SK-N-DZ (cell line): Measurements from ENCODE around the gene FAM3C.

Source experiments
- DNase-seq: peaks from one replicate; pipeline ENCODE4 v3.0.0-alpha.2; 2015; ENCODE audit warnings: low spot score

Gene FAM3C

GRCh38 chr7:121379930-121380329 lies 16.2 kb downstream of the FAM3C start:
- no peak for DNase-seq

- no peak for DNase-seq
Observed at GRCh38 chr7:121376979-121377378, 19.1 kb downstream of the FAM3C start.

GRCh38 chr7:121373177-121373576 lies 22.9 kb downstream of the FAM3C start:
- no peak for DNase-seq

- no peak for DNase-seq
Observed at GRCh38 chr7:121372376-121373010, 23.6 kb downstream of the FAM3C start.

GRCh38 chr7:121371883-121372282 lies 24.2 kb downstream of the FAM3C start:
- DNase-seq, result no peak

- no peak for DNase-seq
Observed at GRCh38 chr7:121371367-121371766, 24.7 kb downstream of the FAM3C start.

GRCh38 chr7:121369462-121369861 lies 26.6 kb downstream of the FAM3C start:
- no peak for DNase-seq

- DNase-seq, result peak; percentile 34
Observed at GRCh38 chr7:121366852-121367431, 29.2 kb downstream of the FAM3C start.

- DNase-seq, result no peak
Observed at GRCh38 chr7:121360564-121360963, 35.5 kb downstream of the FAM3C start.

- no peak for DNase-seq
Observed at GRCh38 chr7:121355574-121355973, 40.5 kb downstream of the FAM3C start.

GRCh38 chr7:121352323-121352722 lies 43.8 kb downstream of the FAM3C start:
- DNase-seq, result no peak

GRCh38 chr7:121351682-121352081 lies 44.4 kb downstream of the FAM3C start:
- DNase-seq, result no peak

GRCh38 chr7:121344497-121344896 lies 51.6 kb downstream of the FAM3C start:
- no peak for DNase-seq

- no peak for DNase-seq
Observed at GRCh38 chr7:121344093-121344492, 52.0 kb downstream of the FAM3C start.

GRCh38 chr7:121343302-121343701 lies 52.8 kb downstream of the FAM3C start:
- DNase-seq, result no peak

GRCh38 chr7:121342631-121343030 lies 53.5 kb downstream of the FAM3C start:
- DNase-seq, result no peak

- DNase-seq, result no peak
Observed at GRCh38 chr7:121341933-121342332, 54.2 kb downstream of the FAM3C start.

GRCh38 chr7:121339082-121339481 lies 57.0 kb downstream of the FAM3C start:
- DNase-seq, result no peak

- no peak for DNase-seq
Observed at GRCh38 chr7:121337398-121337797, 58.7 kb downstream of the FAM3C start.

GRCh38 chr7:121336579-121336978 lies 59.5 kb downstream of the FAM3C start:
- no peak for DNase-seq

- no peak for DNase-seq
Observed at GRCh38 chr7:121334875-121335648, 61.0 kb downstream of the FAM3C start.

- no peak for DNase-seq
Observed at GRCh38 chr7:121334376-121334775, 61.7 kb downstream of the FAM3C start.

- no peak for DNase-seq
Observed at GRCh38 chr7:121331574-121331973, 64.5 kb downstream of the FAM3C start.
